ENCODE measurements around the gene NUP214. TPM values are rescaled to one million over a fixed set of nuclear protein-coding genes. Genes with fewer than 3 reads are reported as not detected.
"Not testable (repeated sequence)": the region's sequence is repeated elsewhere in the genome, so short reads cannot be mapped to it uniquely, and the experiment has no call there.

NUP214 gene
- total RNA-seq, 1 experiment from 2014 or later: 25.6 TPM

GRCh38 chr9:131113655-131114054 is 11.7 kb upstream of the NUP214 start:
- intact Hi-C loops (cut with micrococcal nuclease): no loop called here
- H2AFZ ChIP-seq (ENCODE audit: low read length): no peak overlapping the region
- H4K20me1 ChIP-seq (ENCODE audit: low read length): no peaks in the 10 kb centered on the region
- H3K27me3 ChIP-seq (ENCODE audit: low read length): no peaks in the 10 kb centered on the region
- no peak overlapping the region for H3K4me3 ChIP-seq (ENCODE audit: low read length)
- no peak for TF ChIP-seq EZH2phosphoT487 (IDR thresholded peaks at IDR 0.05; ENCODE audit: borderline replicate concordance, low read length)
- TF ChIP-seq CTCF (conservative IDR thresholded peaks at IDR 0.05; ENCODE audit: low read depth, low read length): no peak
- TF ChIP-seq EZH2 (IDR thresholded peaks at IDR 0.05; ENCODE audit: low read length, unreplicated experiment): no peak
- ATAC-seq (no peak), DNase-seq (no peak)
- no peaks in the 10 kb centered on the region for H3F3A ChIP-seq (ENCODE audit: low read length, unreplicated experiment)
- no peak overlapping the region for H3K27ac ChIP-seq (ENCODE audit: low read length)
- no peaks in the 10 kb centered on the region for H3K79me2 ChIP-seq (ENCODE audit: low read length)
- no TSS peak for BruUV-seq (replicated peaks)
- no peaks in the 10 kb centered on the region for H3K36me3 ChIP-seq (ENCODE audit: low read depth, low read length)
- ChIA-PET CTCF (no interaction called here), POLR2A (ENCODE audit: unreplicated experiment) (no interaction called here)
- H3K9me3 ChIP-seq (ENCODE audit: low read length): no peaks in the 10 kb centered on the region
- H3K9me2 ChIP-seq (replicated peaks; ENCODE audit: low read length): no peaks in the 10 kb centered on the region
- no peak overlapping the region for H3K4me2 ChIP-seq (ENCODE audit: low read length)
- H3K4me1 ChIP-seq (ENCODE audit: insufficient read depth, low read length): no peaks in the 10 kb centered on the region
- H3K9ac ChIP-seq (ENCODE audit: low read length): no peak overlapping the region

- Histone ChIP-seq H3K9me3 (ENCODE audit: low read length) (no peaks in the 10 kb centered on the region), H3K4me2 (ENCODE audit: low read length) (no peak overlapping the region), H3K4me1 (ENCODE audit: insufficient read depth, low read length) (no peaks in the 10 kb centered on the region), H3F3A (ENCODE audit: low read length, unreplicated experiment) (no peaks in the 10 kb centered on the region), H2AFZ (ENCODE audit: low read length) (no peak overlapping the region), H3K79me2 (ENCODE audit: low read length) (no peaks in the 10 kb centered on the region), H3K4me3 (ENCODE audit: low read length) (no peak overlapping the region), H3K27ac (ENCODE audit: low read length) (no peak overlapping the region), H3K9ac (ENCODE audit: low read length) (no peak overlapping the region), H3K9me2 (replicated peaks; ENCODE audit: low read length) (no peaks in the 10 kb centered on the region), H3K36me3 (ENCODE audit: low read depth, low read length) (no peaks in the 10 kb centered on the region), H3K27me3 (ENCODE audit: low read length) (no peaks in the 10 kb centered on the region), H4K20me1 (ENCODE audit: low read length) (no peaks in the 10 kb centered on the region)
- ATAC-seq (no peak), DNase-seq (no peak)
- intact Hi-C loops (cut with micrococcal nuclease): no loop called here
- BruUV-seq (replicated peaks): no TSS peak
- TF ChIP-seq CTCF (conservative IDR thresholded peaks at IDR 0.05; ENCODE audit: low read depth, low read length): no peak
- TF ChIP-seq EZH2phosphoT487 (IDR thresholded peaks at IDR 0.05; ENCODE audit: borderline replicate concordance, low read length): no peak
- TF ChIP-seq EZH2 (IDR thresholded peaks at IDR 0.05; ENCODE audit: low read length, unreplicated experiment): no peak
- POLR2A ChIA-PET (ENCODE audit: unreplicated experiment): no interaction called here
- CTCF ChIA-PET: no interaction called here
These were observed 11.3 kb upstream of the NUP214 start for GRCh38 chr9:131114084-131114535.

- H3K27ac ChIP-seq (ENCODE audit: low read length); H3F3A ChIP-seq (ENCODE audit: low read length, unreplicated experiment); CTCF ChIA-PET; H3K4me1 ChIP-seq (ENCODE audit: insufficient read depth, low read length); ATAC-seq; intact Hi-C loops (cut with micrococcal nuclease); POLR2A ChIA-PET (ENCODE audit: unreplicated experiment); H4K20me1 ChIP-seq (ENCODE audit: low read length); H3K27me3 ChIP-seq (ENCODE audit: low read length); H3K9me3 ChIP-seq (ENCODE audit: low read length); H3K36me3 ChIP-seq (ENCODE audit: low read depth, low read length); H3K79me2 ChIP-seq (ENCODE audit: low read length); H2AFZ ChIP-seq (ENCODE audit: low read length); BruUV-seq (replicated peaks); DNase-seq; H3K4me2 ChIP-seq (ENCODE audit: low read length); H3K9ac ChIP-seq (ENCODE audit: low read length); H3K4me3 ChIP-seq (ENCODE audit: low read length); H3K9me2 ChIP-seq (replicated peaks; ENCODE audit: low read length): not testable (repeated sequence)
These were observed 10.0 kb upstream of the NUP214 start for GRCh38 chr9:131115360-131115742.
